ELR (cell line): Measurements from ENCODE around the gene MAD1L1.
"Not testable (repeated sequence)": the region's sequence is repeated elsewhere in the genome, so short reads cannot be mapped to it uniquely, and the experiment has no call there.

ENCODE experiments used
- DNase-seq: peaks from one replicate; pipeline ENCODE4 v3.0.0-alpha.2; 2015; ENCODE audit warnings: low read depth

The MAD1L1 gene

DNA sequence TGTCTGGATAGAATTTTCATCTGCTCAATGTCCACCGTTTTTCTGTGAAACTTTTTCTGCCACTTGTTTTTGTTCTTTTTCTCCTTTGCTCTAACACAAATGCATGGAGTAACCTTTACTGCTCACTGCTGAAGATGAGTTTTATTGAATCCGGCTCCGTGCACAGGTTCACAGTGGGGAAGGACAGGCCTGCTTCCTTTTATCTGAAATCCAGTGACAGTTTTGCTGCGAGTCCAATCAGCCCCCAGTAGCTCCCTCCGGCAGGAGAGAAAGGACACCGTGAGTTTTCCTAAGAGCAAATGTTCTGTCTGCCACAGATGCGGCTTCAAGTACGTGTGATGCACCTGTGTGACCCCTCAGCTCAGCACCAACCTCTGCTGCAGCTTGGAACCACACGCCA is 246.8 kb downstream of the MAD1L1 start:
- no peak for DNase-seq

DNA sequence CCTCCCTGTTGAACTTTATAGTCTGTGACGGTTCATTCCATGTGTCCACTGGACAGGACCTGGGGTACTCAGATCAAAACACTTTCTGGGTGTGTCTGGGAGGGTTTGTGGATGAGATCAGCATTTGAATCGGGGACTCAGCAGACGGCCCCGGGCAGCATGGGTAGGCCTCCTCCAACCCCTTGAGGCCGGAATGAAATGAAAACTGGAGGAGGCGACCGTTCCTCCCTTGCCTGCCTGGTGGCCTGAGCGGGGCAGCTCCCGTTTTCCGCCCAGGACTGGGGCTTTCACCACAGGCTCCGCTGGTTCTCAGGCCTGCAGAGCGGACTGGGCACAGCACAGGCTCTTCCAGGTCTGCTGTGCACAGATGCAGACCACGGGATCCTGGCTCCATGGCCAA is 247.7 kb downstream of the MAD1L1 start:
- no peak for DNase-seq

DNA sequence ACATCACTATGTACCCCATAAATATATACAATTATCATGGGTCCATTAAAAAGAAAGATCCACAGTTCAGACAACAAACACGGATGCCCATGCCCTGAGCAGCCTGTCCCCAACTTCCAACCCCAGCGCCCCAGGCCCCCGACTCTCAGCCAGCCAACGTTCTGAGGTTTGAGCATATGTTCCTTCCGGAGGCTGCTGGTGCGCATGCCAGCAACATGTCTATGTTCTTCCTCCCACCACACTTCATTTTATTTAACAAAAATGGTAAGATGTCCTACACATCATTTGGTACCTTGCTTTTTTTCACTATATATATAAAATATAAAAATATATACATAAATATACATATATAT is 250.9 kb downstream of the MAD1L1 start:
- DNase-seq: no peak

DNA sequence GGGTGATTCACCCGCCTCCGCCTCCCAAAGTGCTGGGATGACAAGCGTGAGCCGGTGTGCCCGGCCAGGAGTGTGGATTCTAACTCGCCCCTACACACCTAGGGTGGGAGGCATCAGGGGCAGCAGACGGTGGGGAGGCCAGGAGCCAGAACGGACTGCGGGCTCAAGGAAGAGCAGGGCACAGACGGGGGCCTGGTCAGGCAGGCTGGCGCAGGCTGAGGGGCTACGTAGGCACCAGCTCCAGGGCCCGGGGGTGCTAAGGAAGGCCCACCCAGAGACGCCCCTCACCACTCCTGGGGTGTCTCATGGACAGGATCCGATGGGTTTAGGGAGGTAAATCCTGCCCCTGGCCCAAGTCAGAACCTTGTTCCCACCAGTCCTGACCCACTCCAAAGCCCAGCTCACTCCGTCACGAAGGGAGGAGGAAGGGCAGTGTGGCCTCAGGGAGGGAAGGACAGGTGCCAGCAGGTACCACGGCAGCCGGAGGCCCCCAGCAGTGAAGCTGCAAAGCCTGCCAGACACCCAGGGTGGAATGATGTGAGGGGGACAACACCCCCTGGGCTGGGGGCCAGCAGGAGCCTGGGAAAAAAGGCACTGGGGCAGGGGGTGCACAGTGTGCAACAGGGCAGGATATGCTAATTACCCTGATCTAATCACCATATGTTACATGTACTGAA is 251.4 kb downstream of the MAD1L1 start:
- no peak for DNase-seq

DNA sequence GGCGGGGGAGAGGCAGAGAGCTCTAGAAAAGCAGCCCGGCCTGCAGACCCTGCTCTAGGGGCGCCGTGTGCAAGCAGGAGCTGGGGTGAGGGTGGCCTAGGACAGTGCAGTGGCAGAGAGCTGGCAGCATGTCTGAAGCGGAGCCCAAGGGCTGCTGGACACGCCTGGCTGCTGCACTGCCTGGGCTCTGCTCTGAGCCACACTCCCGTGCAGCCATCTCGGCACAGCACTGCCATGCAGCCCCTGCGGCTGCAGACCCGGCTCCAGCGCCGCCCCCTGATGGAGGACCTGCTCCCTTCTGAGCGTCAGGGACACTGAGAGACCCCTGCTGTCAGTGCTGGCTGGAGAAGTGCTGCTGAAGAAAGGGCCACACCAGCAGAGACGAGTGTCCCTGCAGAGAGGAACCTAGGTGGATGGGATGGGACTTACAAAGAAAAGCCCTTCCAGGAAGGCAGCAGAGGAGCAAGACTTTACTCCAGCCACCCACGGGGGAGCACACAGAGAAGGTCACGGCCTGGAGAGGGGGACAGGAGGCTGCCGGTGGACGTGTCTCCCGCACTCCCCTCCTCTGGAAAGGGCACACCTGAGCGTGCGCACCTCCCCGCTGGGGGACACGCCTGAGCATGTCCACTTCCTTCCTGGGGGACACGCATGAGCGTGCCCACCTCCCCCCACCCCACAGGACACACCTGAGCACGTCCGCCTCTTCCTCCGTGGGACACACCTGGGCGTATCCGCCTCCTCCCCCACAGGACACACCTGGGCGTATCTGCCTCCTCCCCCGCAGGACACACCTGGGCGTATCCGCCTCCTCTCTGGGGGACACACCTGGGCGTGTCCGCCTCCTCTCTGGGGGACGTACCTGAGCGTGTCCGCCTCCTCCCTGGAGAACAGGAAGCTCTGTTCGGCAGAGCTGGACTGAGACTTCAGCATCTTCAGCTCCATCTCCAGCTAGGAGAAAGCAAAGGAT is 252.9 kb downstream of the MAD1L1 start:
- DNase-seq: no peak

DNA sequence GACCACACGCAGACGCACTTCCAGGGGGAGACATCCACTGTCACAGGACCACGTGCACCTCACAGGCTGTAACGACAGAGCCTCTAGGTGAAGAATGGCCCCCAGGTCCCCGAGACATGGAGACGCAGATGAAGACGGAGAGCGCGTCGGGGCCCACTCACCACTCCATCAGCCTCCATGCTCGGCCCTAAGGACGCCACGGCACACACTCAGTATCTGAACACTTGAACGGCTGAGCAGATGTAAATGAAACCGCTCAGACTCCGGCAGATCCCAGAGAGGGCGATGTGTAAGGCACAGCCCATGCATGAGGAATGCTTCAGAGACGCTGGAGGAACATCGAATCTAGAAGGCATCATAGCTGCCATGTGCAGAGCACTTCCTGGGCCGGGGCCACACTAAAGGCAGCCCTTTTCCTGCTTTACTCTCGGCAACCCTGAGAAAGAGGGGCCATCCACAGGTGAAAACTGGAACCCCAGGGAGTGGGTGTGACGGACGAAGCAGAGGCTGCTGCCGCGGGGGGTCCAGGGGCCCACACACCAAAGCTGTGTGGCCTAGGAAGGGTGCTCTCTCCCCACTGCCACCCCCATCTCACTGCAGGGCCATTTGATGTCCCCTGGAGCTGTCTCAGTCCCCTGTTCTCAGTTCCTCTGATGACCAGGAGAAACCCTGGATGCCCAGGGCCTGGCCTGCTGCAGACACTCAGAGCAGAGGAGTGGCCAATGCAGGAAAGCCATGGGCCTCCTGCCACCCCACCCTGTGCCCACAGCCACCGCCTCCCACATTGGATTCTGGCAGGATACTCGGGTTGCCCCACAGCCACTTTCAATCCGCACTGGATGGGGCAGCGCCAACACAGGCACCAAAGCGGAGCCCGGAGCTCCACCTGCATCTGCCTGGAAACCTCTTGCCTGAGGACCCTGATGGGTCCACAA is 253.8 kb downstream of the MAD1L1 start:
- no peak for DNase-seq

DNA sequence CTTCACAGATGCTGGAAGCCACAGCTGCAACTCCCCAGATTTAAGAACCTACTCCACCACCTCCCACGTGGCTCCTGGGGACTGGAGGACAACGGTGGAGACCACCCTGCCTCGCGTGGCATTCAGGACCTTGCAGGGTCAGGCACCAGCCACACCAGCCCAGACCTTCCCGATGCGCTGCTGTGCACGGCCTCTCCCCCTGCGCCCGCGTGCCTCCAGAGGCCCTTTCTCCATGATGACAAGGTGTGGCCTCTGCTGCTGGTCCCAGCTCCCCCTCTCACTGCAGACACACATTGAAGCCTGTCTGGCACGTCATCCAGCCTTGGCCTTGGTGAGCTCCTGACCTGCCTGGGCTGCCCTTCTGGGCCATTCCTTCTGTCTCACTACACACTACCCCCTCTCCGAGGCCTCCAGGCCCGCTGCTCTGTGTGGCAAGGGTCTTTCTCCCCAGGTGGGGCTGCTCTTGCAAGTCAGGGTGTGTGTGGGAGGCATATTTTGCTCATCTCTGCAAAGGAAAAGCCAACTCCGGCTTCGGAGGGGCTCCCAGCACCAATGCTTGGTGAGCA is 254.8 kb downstream of the MAD1L1 start:
- no peak for DNase-seq

DNA sequence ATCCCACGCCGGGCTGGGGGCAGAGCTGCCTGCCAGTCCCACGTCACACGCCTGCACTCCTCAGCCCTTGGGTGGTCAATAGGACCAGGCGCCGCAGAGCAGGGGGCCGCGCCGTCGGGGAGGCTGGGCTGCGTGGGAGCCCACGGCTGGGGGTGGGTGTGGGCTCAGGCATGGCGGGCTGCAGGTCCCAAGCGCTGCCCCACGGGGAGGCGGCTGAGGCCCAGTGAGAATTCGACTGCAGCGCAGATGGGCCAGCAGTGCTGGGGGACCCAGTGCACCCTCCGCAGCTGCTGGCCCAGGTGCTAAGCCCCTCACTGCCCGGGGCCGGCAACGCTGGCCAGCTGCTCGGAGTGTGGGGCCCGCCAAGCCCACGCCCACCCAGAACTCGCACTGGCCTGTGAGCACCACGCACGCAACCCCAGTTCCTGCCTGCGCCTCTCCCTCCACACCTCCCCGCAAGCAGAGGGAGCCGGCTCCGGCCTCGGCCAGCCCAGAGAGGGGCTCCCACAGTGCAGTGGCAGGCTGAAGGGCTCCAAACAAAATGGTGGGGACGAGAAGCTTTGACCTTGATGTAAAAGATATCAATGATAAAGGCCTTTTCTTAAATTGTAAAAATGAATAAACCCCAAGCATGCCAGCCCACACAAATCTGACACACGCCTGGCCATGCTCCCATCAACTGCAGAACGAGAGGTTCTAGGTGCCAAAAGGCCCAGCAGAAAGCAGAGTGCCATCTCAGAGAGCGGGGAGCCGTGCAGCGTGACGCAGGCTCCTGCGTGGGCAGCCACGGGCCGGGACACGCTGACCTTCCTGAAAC is 255.5 kb downstream of the MAD1L1 start:
- DNase-seq: no peak

DNA sequence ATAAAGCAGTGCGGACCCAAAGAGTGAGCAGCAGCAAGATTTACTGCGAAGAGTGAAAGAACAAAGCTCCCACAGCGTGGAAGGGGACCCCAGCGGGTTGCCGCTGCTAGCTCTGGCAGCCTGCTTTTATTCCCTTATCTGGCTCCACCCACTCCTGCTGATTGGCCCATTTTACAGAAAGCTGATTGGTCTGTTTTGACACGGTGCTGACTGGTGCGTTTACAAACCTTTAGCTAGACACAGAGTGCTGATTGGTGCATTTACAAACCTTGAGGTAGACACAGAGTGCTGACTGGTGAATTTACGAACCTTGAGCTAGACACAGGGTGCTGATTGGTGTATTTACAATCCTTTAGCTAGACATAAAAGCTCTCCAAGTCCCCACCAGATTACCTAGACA is 256.2 kb downstream of the MAD1L1 start:
- not testable (repeated sequence) for DNase-seq

DNA sequence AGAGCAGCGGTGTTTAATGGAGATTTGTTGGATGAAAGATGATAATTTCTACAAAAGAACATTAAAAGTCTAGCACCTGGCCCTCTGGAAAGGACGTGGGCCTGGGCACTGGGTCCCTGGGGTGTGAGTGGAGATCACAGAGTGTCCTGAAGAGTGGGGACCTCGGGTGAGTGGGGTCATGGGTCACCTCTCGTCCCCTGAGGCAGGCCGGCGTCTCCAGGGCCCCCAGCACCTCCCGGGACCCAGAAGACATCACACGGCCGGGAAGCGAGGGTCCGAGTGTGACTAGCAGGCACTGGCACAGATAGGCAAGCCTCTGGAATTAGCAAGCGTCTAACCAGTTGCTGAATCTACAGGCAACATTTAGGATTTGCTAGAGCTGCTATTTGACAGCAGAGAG is 257.2 kb downstream of the MAD1L1 start:
- DNase-seq: no peak

DNA sequence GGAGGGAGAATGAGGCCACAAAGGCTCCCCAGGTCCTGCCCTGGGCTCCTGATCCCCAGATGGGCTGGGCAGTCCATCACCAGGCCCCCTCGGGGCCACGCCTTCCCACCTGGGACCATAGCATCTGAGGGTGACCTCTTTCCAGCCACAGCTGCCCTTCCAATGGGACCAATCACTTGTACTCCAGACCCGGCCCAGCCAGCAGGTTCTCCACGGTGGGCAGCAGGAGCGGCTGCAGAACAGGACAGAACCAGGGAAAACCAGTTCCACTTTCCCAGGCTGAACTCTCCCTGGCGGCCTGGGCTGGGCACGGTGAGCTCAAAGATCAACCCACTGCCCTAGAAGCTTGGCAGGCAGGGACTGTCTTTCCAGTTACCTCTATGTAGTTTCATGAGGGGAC is 257.6 kb downstream of the MAD1L1 start:
- no peak for DNase-seq

DNA sequence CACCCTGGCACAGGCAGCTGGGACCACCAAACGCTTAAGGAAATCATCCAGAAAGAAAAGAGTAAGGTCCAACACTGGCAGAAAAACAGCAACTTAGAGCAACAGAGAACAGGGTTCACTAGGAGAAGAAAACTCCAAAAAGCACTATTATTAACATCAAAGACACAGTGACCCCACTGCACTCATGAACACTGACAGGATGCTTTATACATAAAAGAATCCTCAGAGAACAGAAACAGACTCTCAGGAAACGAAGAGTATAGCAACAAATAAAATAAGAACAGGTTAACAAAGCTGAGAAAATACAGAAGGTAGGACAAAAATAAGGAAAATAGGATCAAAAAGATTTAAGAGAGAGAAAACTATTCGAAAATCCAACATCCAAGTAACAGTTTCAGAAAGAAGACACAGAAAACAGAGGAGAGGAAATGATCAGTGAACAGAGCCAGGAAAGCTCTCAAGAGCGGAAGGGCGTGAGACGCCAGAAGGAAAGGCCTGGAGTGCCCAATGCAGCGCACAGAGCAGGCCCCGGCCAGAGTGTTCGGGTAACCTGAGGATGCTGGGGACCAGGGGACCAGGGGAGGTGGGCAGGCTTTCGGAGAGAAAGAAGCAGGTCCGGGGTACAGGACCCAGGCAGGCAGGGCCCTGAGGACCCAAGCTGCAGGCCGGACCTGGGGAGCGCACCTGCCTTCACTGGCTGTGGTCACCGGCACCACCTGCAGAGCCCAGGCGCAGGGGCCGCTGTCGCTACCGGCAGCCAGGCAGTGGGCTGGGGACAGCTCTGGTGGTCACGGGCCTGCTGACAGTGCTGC is 258.2 kb downstream of the MAD1L1 start:
- no peak for DNase-seq

DNA sequence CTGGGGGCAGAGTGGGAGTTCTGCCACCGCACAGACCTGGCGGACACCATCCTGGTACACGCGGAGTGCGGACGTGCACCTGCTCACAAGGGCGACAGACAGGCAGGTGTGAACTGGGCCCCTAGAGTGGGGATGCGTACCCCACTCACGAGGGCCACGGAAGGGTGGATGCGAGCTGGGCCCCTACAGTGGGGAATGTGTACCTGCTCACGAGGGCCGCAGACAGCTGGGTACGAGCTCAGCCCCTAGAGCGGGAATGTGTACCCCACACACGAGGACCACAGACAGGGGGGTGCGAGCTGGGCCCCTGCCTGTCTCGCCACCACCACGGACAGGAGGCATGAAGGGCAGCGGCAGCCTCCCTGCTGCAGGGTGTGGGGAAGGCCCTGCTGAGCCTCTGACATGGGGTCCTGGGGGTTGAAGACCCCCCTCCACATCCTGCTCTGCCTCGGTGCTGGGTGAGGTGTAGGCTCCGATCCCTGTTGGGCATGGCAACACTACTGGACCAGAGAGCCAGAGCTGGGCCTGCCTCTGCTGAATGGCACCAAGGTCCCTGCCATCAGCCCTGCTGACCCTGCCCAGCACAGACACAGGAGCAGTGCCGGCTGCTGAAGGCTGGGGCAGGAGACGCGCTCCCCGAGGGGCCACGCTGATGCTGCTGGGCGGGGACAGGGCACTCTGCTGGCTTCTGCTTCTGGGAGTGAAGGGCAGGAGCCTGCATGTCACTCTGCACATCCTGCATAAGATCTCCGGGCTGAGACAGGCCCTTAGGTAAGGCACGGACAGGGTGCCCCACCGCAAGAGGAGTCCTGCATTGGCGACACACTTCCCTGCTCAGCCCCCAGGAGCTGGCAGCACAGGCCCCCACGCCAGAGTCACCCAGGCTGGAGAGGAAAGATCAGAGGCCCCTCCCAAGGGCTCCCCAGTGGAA is 259.2 kb downstream of the MAD1L1 start:
- DNase-seq: no peak

DNA sequence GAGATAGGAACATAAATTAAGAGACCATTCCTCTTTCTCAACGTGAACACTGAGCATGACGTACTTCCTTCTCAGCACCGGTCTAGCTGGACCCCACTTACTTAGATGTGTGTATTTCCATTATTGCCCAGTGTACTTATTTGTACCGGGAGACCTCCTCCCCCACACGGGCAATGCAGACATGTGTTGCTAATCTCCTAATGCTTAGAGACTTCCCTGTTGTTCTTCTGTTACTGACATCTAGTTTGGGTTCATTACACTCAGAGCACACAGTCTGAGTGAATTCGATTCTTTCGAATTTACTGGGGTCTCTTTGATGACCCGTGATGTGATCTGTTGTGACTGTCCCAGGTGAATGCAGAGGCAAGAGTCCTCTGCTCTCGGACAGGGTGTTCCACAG is 260.0 kb downstream of the MAD1L1 start:
- no peak for DNase-seq

DNA sequence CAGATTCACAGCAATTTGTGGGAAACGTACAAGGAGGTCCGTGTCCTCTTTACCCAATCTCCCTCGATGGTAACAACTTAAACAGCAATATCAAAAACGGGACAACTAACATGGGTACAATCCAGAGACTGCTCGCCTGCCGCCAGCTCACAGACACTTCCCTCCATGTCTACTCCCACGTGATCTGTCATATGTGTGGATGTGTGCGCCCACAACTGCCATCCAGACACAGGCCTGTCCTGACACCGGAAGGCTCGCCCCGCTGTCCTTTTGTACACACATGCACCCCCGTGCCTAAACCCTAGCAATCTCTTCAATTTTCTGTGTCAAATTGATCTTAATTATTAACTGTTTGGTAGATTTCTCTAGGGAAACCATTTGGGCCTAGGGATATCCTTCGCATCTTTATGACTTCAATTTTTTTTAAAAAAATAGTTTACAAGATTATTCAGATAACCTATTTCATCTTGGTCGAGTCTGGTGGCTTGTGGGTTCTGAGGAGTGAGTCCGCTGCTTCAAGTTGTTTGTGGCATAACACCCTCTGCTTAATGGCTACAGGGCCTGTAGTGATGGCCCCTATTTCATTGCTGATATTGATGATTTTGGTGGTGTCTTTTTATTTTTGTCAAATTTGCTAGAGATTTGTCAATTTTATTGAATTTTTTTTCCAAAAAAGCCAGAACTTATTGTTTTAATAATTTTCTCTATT is 260.6 kb downstream of the MAD1L1 start:
- no peak for DNase-seq

DNA sequence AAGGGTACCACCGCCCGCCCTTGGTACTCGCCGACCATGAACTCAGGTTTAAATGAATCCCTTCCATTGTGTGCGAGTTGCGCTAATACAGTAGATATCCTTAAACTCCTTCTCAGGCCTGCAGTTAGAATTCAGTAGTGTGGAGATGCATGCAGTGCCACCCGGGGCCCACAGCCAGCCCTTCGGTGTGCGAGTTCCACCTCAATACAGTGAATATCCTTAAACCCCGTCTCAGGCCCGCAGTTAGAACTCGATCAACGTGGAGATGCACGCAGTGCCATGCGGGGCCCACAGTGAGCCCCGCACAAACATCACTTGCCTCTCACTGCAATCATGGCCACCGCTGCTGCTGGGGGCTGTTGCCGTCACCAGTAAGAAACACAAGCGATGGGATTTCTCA is 261.9 kb downstream of the MAD1L1 start:
- DNase-seq: no peak

DNA sequence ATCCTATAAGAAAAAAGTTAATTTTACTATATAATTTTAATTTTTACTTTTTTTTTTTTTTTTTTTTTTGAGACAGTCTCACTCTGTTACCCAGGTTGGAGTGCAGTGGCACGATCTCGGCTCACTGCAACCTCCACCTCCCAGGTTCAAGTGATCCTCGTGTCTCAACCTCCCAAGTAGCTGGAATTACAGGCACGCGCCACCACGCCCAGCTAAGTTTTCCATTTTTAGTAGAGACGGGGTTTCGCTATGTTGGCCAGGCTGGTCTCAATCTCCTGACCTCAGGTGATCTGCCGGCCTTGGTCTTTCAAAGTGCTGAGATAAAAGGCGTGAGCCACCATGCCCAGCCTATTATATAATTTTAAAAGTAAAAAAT is 262.5 kb downstream of the MAD1L1 start:
- DNase-seq: not testable (repeated sequence)

DNA sequence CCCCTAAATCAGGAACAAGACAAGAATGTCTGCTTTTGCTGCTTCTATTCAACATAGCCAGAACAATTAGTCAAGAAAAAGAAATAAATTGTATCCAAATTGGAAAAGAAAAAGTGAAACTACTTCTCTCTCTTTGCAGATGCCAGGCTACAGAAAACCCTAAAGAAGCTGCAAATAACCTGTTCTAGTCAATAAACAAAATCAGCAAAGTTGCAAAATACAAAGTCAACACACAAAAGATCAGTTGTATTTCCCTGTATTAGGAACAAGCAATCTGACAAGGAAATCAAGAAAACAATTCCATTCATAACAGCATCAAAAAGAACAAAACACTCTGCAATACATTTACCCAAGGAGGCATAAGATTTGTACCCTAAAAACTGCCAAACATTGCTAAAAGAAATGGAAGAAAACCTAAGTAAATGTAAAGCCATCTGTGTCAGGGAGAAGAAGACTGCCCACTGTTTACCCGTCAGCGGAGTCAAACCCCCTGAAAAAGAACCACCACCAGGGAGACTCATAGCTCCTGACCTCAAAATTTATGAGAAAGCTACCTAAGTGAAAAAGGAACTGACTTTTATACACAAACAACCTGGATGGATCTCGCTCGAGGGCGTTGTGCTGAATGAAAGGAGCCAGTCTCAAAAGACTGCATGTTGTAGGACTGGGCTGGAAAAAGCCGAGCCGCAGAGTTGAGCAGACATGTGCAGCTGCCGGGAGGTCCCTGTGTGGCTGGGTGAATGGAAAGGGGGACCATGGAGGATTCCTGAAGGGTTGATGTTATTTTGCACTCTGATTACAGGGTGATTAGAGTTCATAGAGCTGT is 263.1 kb downstream of the MAD1L1 start:
- DNase-seq: no peak
